IPS-15b (cell line): Measurements from ENCODE around the gene VPS37B.

ENCODE experiments used
- H3K27me3 ChIP-seq: one replicate; pipeline ENCODE4 v1.6.1; 2013; ENCODE audit warnings: low read length; ENCODE audit not compliant: control insufficient read depth, insufficient read depth
- H3K36me3 ChIP-seq: one replicate; pipeline ENCODE4 v1.6.1; 2013; ENCODE audit warnings: low read length; ENCODE audit not compliant: control insufficient read depth, insufficient read depth
- H3K4me1 ChIP-seq: one replicate; pipeline ENCODE4 v1.6.1; 2013; ENCODE audit warnings: mild to moderate bottlenecking, low read length; ENCODE audit not compliant: control insufficient read depth, insufficient read depth
- H3K4me3 ChIP-seq: one replicate; pipeline ENCODE4 v1.5.1; 2013; ENCODE audit warnings: low read depth, low read length
- H3K9ac ChIP-seq: one replicate; pipeline ENCODE4 v1.6.1; 2013; ENCODE audit warnings: low read depth, mild to moderate bottlenecking, low read length
- H3K9me3 ChIP-seq: one replicate; pipeline ENCODE4 v1.6.1; 2013; ENCODE audit warnings: mild to moderate bottlenecking, low read length; ENCODE audit not compliant: control insufficient read depth, insufficient read depth

Gene VPS37B

GRCh38 chr12:122867691-122868461 lies 28.0 kb downstream of the VPS37B start:
- Histone ChIP-seq H3K4me1 (peaks cover 16% of the 10 kb centered on the region), H3K36me3 (peaks cover 46% of the 10 kb centered on the region), H3K9me3 (no peaks in the 10 kb centered on the region), H3K9ac (no peak overlapping the region), H3K27me3 (peaks cover 36% of the 10 kb centered on the region), H3K4me3 (no peak overlapping the region)

- Histone ChIP-seq H3K4me1 (peaks cover 10% of the 10 kb centered on the region), H3K36me3 (peaks cover 46% of the 10 kb centered on the region), H3K9me3 (no peaks in the 10 kb centered on the region), H3K4me3 (no peak overlapping the region), H3K9ac (no peak overlapping the region), H3K27me3 (peaks cover 31% of the 10 kb centered on the region)
Measured at GRCh38 chr12:122866950-122867607, 28.8 kb downstream of the VPS37B start.

GRCh38 chr12:122866379-122866778 lies 29.5 kb downstream of the VPS37B start:
- H3K27me3 ChIP-seq = peaks cover 25% of the 10 kb centered on the region
- peaks cover 49% of the 10 kb centered on the region for H3K36me3 ChIP-seq
- H3K4me1 ChIP-seq = peaks cover 4% of the 10 kb centered on the region
- H3K9ac ChIP-seq = no peak overlapping the region
- H3K4me3 ChIP-seq = no peak overlapping the region
- H3K9me3 ChIP-seq = no peaks in the 10 kb centered on the region

GRCh38 chr12:122865268-122866231 lies 30.4 kb downstream of the VPS37B start:
- no peaks in the 10 kb centered on the region for H3K9me3 ChIP-seq
- peaks cover 54% of the 10 kb centered on the region for H3K36me3 ChIP-seq
- peaks cover 16% of the 10 kb centered on the region for H3K27me3 ChIP-seq
- no peak overlapping the region for H3K4me3 ChIP-seq
- no peak overlapping the region for H3K9ac ChIP-seq
- H3K4me1 ChIP-seq = no peaks in the 10 kb centered on the region

- H3K9me3 ChIP-seq = no peaks in the 10 kb centered on the region
- peaks cover 10% of the 10 kb centered on the region for H3K27me3 ChIP-seq
- H3K36me3 ChIP-seq = peaks cover 50% of the 10 kb centered on the region
Measured at GRCh38 chr12:122864894-122865253, 31.1 kb downstream of the VPS37B start.

GRCh38 chr12:122862872-122863701 lies 32.8 kb downstream of the VPS37B start:
- no peaks in the 10 kb centered on the region for H3K4me1 ChIP-seq
- H3K9ac ChIP-seq = no peak overlapping the region
- H3K27me3 ChIP-seq = no peaks in the 10 kb centered on the region
- no peak overlapping the region for H3K4me3 ChIP-seq
- H3K36me3 ChIP-seq = peaks cover 34% of the 10 kb centered on the region
- no peaks in the 10 kb centered on the region for H3K9me3 ChIP-seq

More at GRCh38 chr12:122864894-122865253, 31.1 kb downstream of the VPS37B start:
- Histone ChIP-seq H3K9ac (no peak overlapping the region), H3K4me3 (no peak overlapping the region), H3K4me1 (no peaks in the 10 kb centered on the region)

GRCh38 chr12:122862110-122862634 lies 33.8 kb downstream of the VPS37B start:
- Histone ChIP-seq H3K27me3 (no peaks in the 10 kb centered on the region), H3K9ac (no peak overlapping the region)

GRCh38 chr12:122861587-122861970 lies 34.3 kb downstream of the VPS37B start:
- H3K36me3 ChIP-seq = peaks cover 22% of the 10 kb centered on the region
- H3K4me1 ChIP-seq = no peaks in the 10 kb centered on the region
- no peak overlapping the region for H3K4me3 ChIP-seq
- H3K27me3 ChIP-seq = no peaks in the 10 kb centered on the region
- H3K9me3 ChIP-seq = no peaks in the 10 kb centered on the region
- H3K9ac ChIP-seq = no peak overlapping the region

More at GRCh38 chr12:122862110-122862634, 33.8 kb downstream of the VPS37B start:
- H3K4me1 ChIP-seq = no peaks in the 10 kb centered on the region
- H3K4me3 ChIP-seq = no peak overlapping the region
- no peaks in the 10 kb centered on the region for H3K9me3 ChIP-seq
- H3K36me3 ChIP-seq = peaks cover 27% of the 10 kb centered on the region

- Histone ChIP-seq H3K9me3 (no peaks in the 10 kb centered on the region), H3K4me3 (no peak overlapping the region), H3K27me3 (no peaks in the 10 kb centered on the region), H3K4me1 (no peaks in the 10 kb centered on the region), H3K9ac (no peak overlapping the region), H3K36me3 (peaks cover 25% of the 10 kb centered on the region)
Measured at GRCh38 chr12:122860854-122861586, 34.9 kb downstream of the VPS37B start.

- H3K9ac ChIP-seq = no peak overlapping the region
- no peaks in the 10 kb centered on the region for H3K27me3 ChIP-seq
- H3K36me3 ChIP-seq = peaks cover 25% of the 10 kb centered on the region
- H3K9me3 ChIP-seq = no peaks in the 10 kb centered on the region
- H3K4me3 ChIP-seq = no peak overlapping the region
- H3K4me1 ChIP-seq = no peaks in the 10 kb centered on the region
Measured at GRCh38 chr12:122860040-122860853, 35.7 kb downstream of the VPS37B start.
